PC-9 (cell line): ENCODE measurements around the gene METTL22.

Experiments used
- EZH2 ChIP-seq: fragments of 200-600 bp; sonication (generic); IDR thresholded peaks from 2 replicates; pipeline ENCODE4 v1.8.0; 2017; ENCODE audit warnings: antibody characterized with exemption, low read depth
- TF ChIP-seq, protein P1 (sequence below): fragments of 200-600 bp; sonication (generic); conservative IDR thresholded peaks from 2 replicates; pipeline ENCODE4 v1.6.1; 2017; ENCODE audit warnings: mixed run types, antibody characterized with exemption, mild to moderate bottlenecking, moderate library complexity

DNA sequence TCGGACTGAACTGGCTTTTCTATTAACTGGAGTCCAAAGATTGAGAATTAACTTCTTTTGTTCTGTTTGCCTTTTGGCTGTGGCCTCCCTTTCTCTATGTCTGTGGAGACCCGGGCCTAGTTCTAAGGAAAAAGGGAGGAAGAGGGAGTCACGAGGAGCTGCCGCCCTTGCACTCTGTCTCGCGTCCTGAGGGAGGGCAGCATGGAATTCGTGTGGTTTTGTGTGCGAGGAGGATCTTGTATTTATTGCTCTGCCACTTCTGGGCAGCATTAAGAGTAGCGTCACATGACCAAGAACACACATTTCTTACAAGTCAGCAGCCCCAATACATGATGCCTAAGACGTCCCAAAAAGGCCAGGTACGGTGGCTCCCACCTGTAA lies 23.6 kb downstream of the METTL22 start:
- TF ChIP-seq, protein P1, sequence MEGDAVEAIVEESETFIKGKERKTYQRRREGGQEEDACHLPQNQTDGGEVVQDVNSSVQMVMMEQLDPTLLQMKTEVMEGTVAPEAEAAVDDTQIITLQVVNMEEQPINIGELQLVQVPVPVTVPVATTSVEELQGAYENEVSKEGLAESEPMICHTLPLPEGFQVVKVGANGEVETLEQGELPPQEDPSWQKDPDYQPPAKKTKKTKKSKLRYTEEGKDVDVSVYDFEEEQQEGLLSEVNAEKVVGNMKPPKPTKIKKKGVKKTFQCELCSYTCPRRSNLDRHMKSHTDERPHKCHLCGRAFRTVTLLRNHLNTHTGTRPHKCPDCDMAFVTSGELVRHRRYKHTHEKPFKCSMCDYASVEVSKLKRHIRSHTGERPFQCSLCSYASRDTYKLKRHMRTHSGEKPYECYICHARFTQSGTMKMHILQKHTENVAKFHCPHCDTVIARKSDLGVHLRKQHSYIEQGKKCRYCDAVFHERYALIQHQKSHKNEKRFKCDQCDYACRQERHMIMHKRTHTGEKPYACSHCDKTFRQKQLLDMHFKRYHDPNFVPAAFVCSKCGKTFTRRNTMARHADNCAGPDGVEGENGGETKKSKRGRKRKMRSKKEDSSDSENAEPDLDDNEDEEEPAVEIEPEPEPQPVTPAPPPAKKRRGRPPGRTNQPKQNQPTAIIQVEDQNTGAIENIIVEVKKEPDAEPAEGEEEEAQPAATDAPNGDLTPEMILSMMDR, result no peak
- no peak for TF ChIP-seq EZH2
